GM19397 (cell line): ENCODE results near the gene SEMA4B.
A peak's percentile ranks its signal among the peaks of the same experiment; 100 is the strongest.

Experiments used
- ATAC-seq: cut with Tn5 transposase; IDR thresholded peaks from one replicate; pipeline ENCODE4 v1.9.1; 2021; ENCODE audit warnings: mild to moderate bottlenecking, moderate library complexity; ENCODE audit not compliant: unreplicated experiment

Gene SEMA4B

GRCh38 chr15:90225504-90226234 lies 24.5 kb downstream of the SEMA4B start:
- ATAC-seq, result no peak

- ATAC-seq, result no peak
Observed at GRCh38 chr15:90227336-90227735, 26.2 kb downstream of the SEMA4B start.

- ATAC-seq, result no peak
Observed at GRCh38 chr15:90227816-90228772, 27.0 kb downstream of the SEMA4B start.

- ATAC-seq, result no peak
Observed at GRCh38 chr15:90228960-90229359, 27.8 kb downstream of the SEMA4B start.

GRCh38 chr15:90230071-90230494 lies 29.0 kb downstream of the SEMA4B start:
- no peak for ATAC-seq

- no peak for ATAC-seq
Observed at GRCh38 chr15:90230610-90231009, 29.5 kb downstream of the SEMA4B start.

GRCh38 chr15:90231028-90232017 lies 30.2 kb downstream of the SEMA4B start:
- ATAC-seq, result no peak

- no peak for ATAC-seq
Observed at GRCh38 chr15:90232196-90232595, 31.1 kb downstream of the SEMA4B start.

- ATAC-seq, result no peak
Observed at GRCh38 chr15:90232941-90233386, 31.8 kb downstream of the SEMA4B start.

- peak; percentile 89 for ATAC-seq
Observed at GRCh38 chr15:90233387-90234095, 32.4 kb downstream of the SEMA4B start, which contains the start of gene CIB1. CIB1 (minus strand) TSS chr15:90233941; CDS start chr15:90233885, 56 bp downstream.

- peak; percentile 72 for ATAC-seq
Observed at GRCh38 chr15:90234096-90234988, 33.2 kb downstream of the SEMA4B start, which contains the start of gene GDPGP1. GDPGP1 (plus strand) TSS chr15:90234209; CDS start chr15:90240909, 6,700 bp downstream.

- ATAC-seq, result no peak
Observed at GRCh38 chr15:90239371-90239770, 38.2 kb downstream of the SEMA4B start.

- ATAC-seq, result no peak
Observed at GRCh38 chr15:90240856-90241255, 39.7 kb downstream of the SEMA4B start.

- no peak for ATAC-seq
Observed at GRCh38 chr15:90241343-90242192, 40.4 kb downstream of the SEMA4B start.

GRCh38 chr15:90243943-90244639 lies 43.0 kb downstream of the SEMA4B start:
- ATAC-seq, result no peak

GRCh38 chr15:90248789-90249202 lies 47.7 kb downstream of the SEMA4B start:
- no peak for ATAC-seq

GRCh38 chr15:90249203-90249863 lies 48.2 kb downstream of the SEMA4B start, which contains the start of gene TTLL13:
TTLL13 (plus strand) TSS chr15:90249556; CDS start chr15:90250631, 1,075 bp downstream.
- ATAC-seq, result peak; percentile 67
